ENCODE data around the gene LMNA.

Gene LMNA

GRCh38 chr1:156097499-156098178 lies 16.9 kb upstream of the LMNA start:
- TF ChIP-seq, protein P1, sequence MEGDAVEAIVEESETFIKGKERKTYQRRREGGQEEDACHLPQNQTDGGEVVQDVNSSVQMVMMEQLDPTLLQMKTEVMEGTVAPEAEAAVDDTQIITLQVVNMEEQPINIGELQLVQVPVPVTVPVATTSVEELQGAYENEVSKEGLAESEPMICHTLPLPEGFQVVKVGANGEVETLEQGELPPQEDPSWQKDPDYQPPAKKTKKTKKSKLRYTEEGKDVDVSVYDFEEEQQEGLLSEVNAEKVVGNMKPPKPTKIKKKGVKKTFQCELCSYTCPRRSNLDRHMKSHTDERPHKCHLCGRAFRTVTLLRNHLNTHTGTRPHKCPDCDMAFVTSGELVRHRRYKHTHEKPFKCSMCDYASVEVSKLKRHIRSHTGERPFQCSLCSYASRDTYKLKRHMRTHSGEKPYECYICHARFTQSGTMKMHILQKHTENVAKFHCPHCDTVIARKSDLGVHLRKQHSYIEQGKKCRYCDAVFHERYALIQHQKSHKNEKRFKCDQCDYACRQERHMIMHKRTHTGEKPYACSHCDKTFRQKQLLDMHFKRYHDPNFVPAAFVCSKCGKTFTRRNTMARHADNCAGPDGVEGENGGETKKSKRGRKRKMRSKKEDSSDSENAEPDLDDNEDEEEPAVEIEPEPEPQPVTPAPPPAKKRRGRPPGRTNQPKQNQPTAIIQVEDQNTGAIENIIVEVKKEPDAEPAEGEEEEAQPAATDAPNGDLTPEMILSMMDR (conservative IDR thresholded peaks at IDR 0.05; ENCODE audit: low read depth), result no peak
- ChIA-PET POLR2A (ENCODE audit: low non-redundant PET) (interaction anchor here (1.8 kb wide), 1 partner anchor 32 kb away, joined by 5 read pairs; no protein-coding TSS in a partner anchor), CTCF (interaction anchor here (0.8 to 3.1 kb wide), 12 partner anchors 9 to 129 kb away, joined by 3 to 57 read pairs (median 6); partner anchors contain the start of gene LMNA)
- DNase-seq (ENCODE audit: low spot score), result no peak
- H3K27ac ChIP-seq, result peak overlapping the region; percentile 77

DNA sequence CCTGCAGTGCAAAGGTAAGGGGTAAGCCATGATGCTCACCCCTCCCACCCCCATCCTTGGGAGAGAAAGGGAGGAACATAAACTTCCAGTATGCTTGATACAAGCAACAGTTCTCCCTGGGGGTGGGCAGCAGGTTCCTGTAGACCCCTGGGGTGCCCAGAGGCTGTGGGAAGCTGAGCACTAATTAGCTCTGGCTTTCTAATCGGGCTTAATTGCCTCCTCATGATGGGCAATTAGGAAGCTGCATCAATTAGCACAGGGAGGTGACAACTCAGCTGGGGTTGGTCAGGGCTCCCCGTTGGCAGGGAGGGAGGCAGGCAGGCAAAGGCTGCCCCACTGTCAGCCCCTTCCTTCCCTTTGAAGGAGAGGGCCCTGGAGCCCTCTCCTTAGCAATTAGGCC lies 15.7 kb upstream of the LMNA start:
- CTCF ChIA-PET, result interaction anchor here (1.0 to 3.3 kb wide), 4 partner anchors 24 to 126 kb away, joined by 4 to 20 read pairs (median 4); no protein-coding TSS in a partner anchor
- H3K27ac ChIP-seq, result peak overlapping the region; percentile 98
- POLR2A ChIA-PET (ENCODE audit: low non-redundant PET), result interaction anchor here (0.8 to 1.8 kb wide), 3 partner anchors 15 to 31 kb away, joined by 3 to 5 read pairs (median 4); no protein-coding TSS in a partner anchor
- TF ChIP-seq, protein P1 (conservative IDR thresholded peaks at IDR 0.05; ENCODE audit: low read depth), result no peak
- DNase-seq (ENCODE audit: low spot score), result no peak

GRCh38 chr1:156099282-156099681 lies 15.2 kb upstream of the LMNA start:
- ChIA-PET POLR2A (ENCODE audit: low non-redundant PET) (interaction anchor here (0.8 to 1.8 kb wide), 3 partner anchors 15 to 31 kb away, joined by 3 to 5 read pairs (median 4); no protein-coding TSS in a partner anchor), CTCF (interaction anchor here (1.0 to 3.3 kb wide), 4 partner anchors 24 to 126 kb away, joined by 4 to 20 read pairs (median 4); no protein-coding TSS in a partner anchor)
- TF ChIP-seq, protein P1 (conservative IDR thresholded peaks at IDR 0.05; ENCODE audit: low read depth), result no peak
- H3K27ac ChIP-seq, result peak overlapping the region; percentile 98
- DNase-seq (ENCODE audit: low spot score), result no peak

GRCh38 chr1:156100205-156100995 lies 14.1 kb upstream of the LMNA start:
- CTCF ChIA-PET, result interaction anchor here (0.6 to 3.3 kb wide), 4 partner anchors 23 to 125 kb away, joined by 3 to 20 read pairs (median 4); no protein-coding TSS in a partner anchor
- POLR2A ChIA-PET (ENCODE audit: low non-redundant PET), result interaction anchor here (0.6 to 1.5 kb wide), 2 partner anchors 14 to 50 kb away, joined by 4 to 6 read pairs; partner anchors contain the start of gene LMNA
- H3K27ac ChIP-seq, result peak overlapping the region; percentile 98
- no peak for DNase-seq (ENCODE audit: low spot score)
- TF ChIP-seq, protein P1 (conservative IDR thresholded peaks at IDR 0.05; ENCODE audit: low read depth), result no peak

DNA sequence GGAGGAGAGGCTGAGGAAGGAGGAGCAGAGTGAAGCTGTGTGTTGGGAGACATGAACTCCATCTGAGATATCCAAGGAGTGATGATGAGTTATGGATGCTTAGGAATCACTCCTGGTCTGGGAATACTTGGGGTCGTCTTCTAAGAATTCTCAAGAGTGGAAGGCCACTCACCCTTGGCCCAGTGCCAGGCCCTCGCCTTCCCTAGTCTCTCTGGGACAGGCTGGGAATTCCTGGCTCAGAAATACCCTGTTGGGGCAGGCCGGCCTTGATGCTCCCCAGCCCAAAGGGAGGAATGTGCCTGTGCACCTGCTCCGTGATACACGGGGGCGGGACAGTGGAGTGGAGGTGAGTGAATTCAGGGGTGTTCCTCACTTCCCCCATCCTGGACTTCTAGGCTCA lies 12.6 kb upstream of the LMNA start:
- H3K27ac ChIP-seq, result peak overlapping the region; percentile 98
- ChIA-PET POLR2A (ENCODE audit: low non-redundant PET) (no interaction called here), CTCF (interaction anchor here (0.7 to 2.5 kb wide), 2 partner anchors 21 to 28 kb away, joined by 4 to 11 read pairs; no protein-coding TSS in a partner anchor)
- TF ChIP-seq, protein P1 (conservative IDR thresholded peaks at IDR 0.05; ENCODE audit: low read depth), result no peak
- no peak for DNase-seq (ENCODE audit: low spot score)

All from RWPE1 (cell line).